ENCODE measurements around the gene ASTN1. TPM values are rescaled to one million over a fixed set of nuclear protein-coding genes. Genes with fewer than 3 reads are reported as not detected.

ASTN1 gene
- total and polyA plus RNA-seq, 2 of the 4 experiments (the other 2 are of a cell fraction): under 0.01 to 0.07 TPM

GRCh38 chr1:176942346-176942745 lies 222.2 kb downstream of the ASTN1 start:
- H3K14ac ChIP-seq (replicated peaks; ENCODE audit: low read depth, low read length): no peak overlapping the region
- no peak overlapping the region for H3K23ac ChIP-seq (ENCODE audit: low read depth, low read length)
- no peak overlapping the region for H2BK120ac ChIP-seq (ENCODE audit: low read depth, low read length)
- ChIA-PET CTCF (no interaction called here), POLR2A (ENCODE audit: unreplicated experiment) (no interaction called here)
- no peaks in the 10 kb centered on the region for H3K27me3 ChIP-seq (ENCODE audit: control insufficient read depth, insufficient read depth, low read length)
- no peaks in the 10 kb centered on the region for H4K20me1 ChIP-seq (ENCODE audit: insufficient read depth, low read length)
- no peak overlapping the region for H3K9ac ChIP-seq (ENCODE audit: low read depth, low read length)
- no peak overlapping the region for H2AFZ ChIP-seq (replicated peaks; ENCODE audit: low read length, poor library complexity)
- DNase-seq (no peak), ATAC-seq (ENCODE audit: low read depth) (no peak)
- H3K9me1 ChIP-seq (ENCODE audit: insufficient read depth, low read length): no peaks in the 10 kb centered on the region
- dilution Hi-C loops (cut with HindIII; ENCODE audit: low sequenced_read_pairs, unreplicated experiment) (no loop called here), in situ Hi-C loops (cut with MboI; ENCODE audit: low sequenced_read_pairs) (no loop called here), intact Hi-C loops (cut with micrococcal nuclease) (no loop called here)
- no peak overlapping the region for H2BK15ac ChIP-seq (ENCODE audit: low read depth, low read length)
- H3K4me1 ChIP-seq (ENCODE audit: control insufficient read depth, insufficient read depth, low read length): no peaks in the 10 kb centered on the region
- no peak overlapping the region for H3K4me2 ChIP-seq (ENCODE audit: low read depth, low read length)
- no peak overlapping the region for H4K91ac ChIP-seq (ENCODE audit: insufficient read depth, low read depth, low read length)
- H3K27ac ChIP-seq (ENCODE audit: insufficient read depth, low read length): no peak overlapping the region
- H3K36me3 ChIP-seq (ENCODE audit: control insufficient read depth, insufficient read depth, low read length): no peaks in the 10 kb centered on the region
- TF ChIP-seq RAD21 (IDR thresholded peaks at IDR 0.05; ENCODE audit: low read length) (no peak), CEBPB (IDR thresholded peaks at IDR 0.05; ENCODE audit: low read depth, low read length) (no peak), CHD1 (IDR thresholded peaks at IDR 0.05; ENCODE audit: low read depth, low read length) (no peak), RFX5 (IDR thresholded peaks at IDR 0.05; ENCODE audit: low read depth, low read length) (no peak), USF2 (IDR thresholded peaks at IDR 0.05; ENCODE audit: low read depth, low read length) (no peak), CTCF (conservative IDR thresholded peaks at IDR 0.05; ENCODE audit: low read depth, low read length) (no peak), NFE2L2 (IDR thresholded peaks at IDR 0.05; ENCODE audit: low read depth, low read length) (no peak)
- TF ChIP-seq, protein P1, sequence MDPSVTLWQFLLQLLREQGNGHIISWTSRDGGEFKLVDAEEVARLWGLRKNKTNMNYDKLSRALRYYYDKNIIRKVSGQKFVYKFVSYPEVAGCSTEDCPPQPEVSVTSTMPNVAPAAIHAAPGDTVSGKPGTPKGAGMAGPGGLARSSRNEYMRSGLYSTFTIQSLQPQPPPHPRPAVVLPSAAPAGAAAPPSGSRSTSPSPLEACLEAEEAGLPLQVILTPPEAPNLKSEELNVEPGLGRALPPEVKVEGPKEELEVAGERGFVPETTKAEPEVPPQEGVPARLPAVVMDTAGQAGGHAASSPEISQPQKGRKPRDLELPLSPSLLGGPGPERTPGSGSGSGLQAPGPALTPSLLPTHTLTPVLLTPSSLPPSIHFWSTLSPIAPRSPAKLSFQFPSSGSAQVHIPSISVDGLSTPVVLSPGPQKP (IDR thresholded peaks at IDR 0.05; ENCODE audit: borderline replicate concordance, low read depth, low read length): no peak
- no CpG with 5 or more reads among the region's 1 CpG for WGBS, 2 experiments (ENCODE audit: extremely low coverage in 2 of 2, insufficient read length in 1 of 2)
- H4K8ac ChIP-seq (ENCODE audit: low read depth in 2 of 2, low read length in 2 of 2): no peak overlapping the region
- no peak overlapping the region for H3K18ac ChIP-seq (ENCODE audit: low read depth, low read length)
- no peak overlapping the region for H2AK9ac ChIP-seq (replicated peaks; ENCODE audit: low read depth, low read length, poor library complexity)
- no peaks in the 10 kb centered on the region for H3K9me3 ChIP-seq (ENCODE audit: control insufficient read depth, insufficient read depth, low read length)
- BruUV-seq (replicated peaks): no TSS peak
- no peak overlapping the region for H2BK20ac ChIP-seq (ENCODE audit: low read depth, low read length)
- H3K4ac ChIP-seq (ENCODE audit: low read depth, low read length): no peak overlapping the region
- no peak overlapping the region for H4K5ac ChIP-seq (ENCODE audit: low read depth, low read length)
- no peak overlapping the region for H3K56ac ChIP-seq (ENCODE audit: extremely low read depth, insufficient read depth, low read length)
- no peak overlapping the region for H2BK5ac ChIP-seq (ENCODE audit: low read depth, low read length, poor library complexity, severe bottlenecking)
- H3K4me3 ChIP-seq (ENCODE audit: insufficient read depth, low read depth, low read length): no peak overlapping the region
- no peak overlapping the region for H2AK5ac ChIP-seq (ENCODE audit: low read depth, low read length)
- no peaks in the 10 kb centered on the region for H3K79me1 ChIP-seq (ENCODE audit: low read depth in 1 of 2, low read length in 2 of 2)

Measured in IMR-90 (cell line).